Measurements from ENCODE around the gene LHX1.

LHX1 gene

GRCh38 chr17:36923814-36924221, 13.5 kb upstream of the LHX1 start:
- ChIA-PET CTCF (interaction anchor here (0.6 to 1.2 kb wide), 2 partner anchors 91 to 266 kb away, joined by 4 read pairs; no protein-coding TSS in a partner anchor), POLR2A (interaction anchor here (1.3 to 1.6 kb wide), 2 partner anchors 79 to 331 kb away, joined by 3 read pairs; no protein-coding TSS in a partner anchor)
- DNase-seq (ENCODE audit: extremely low spot score) = no peak
- TF ChIP-seq SP1 (IDR thresholded peaks at IDR 0.05) (no peak), LEF1 (IDR thresholded peaks at IDR 0.05; ENCODE audit: borderline replicate concordance) (no peak), FOXA1 (IDR thresholded peaks at IDR 0.05) (no peak), FOXM1 (IDR thresholded peaks at IDR 0.05; ENCODE audit: borderline replicate concordance) (no peak), CTBP1 (IDR thresholded peaks at IDR 0.05; ENCODE audit: borderline replicate concordance) (no peak), FOXK2 (IDR thresholded peaks at IDR 0.05) (no peak), NFRKB (IDR thresholded peaks at IDR 0.05) (no peak), HDGF (IDR thresholded peaks at IDR 0.05; ENCODE audit: borderline replicate concordance) (no peak), ARNT (IDR thresholded peaks at IDR 0.05) (no peak), TARDBP (IDR thresholded peaks at IDR 0.05) (no peak), ELF4 (IDR thresholded peaks at IDR 0.05) (no peak), SUZ12 (IDR thresholded peaks at IDR 0.05) (no peak), BHLHE40 (IDR thresholded peaks at IDR 0.05; ENCODE audit: borderline replicate concordance) (no peak)
- TF ChIP-seq, protein P1, sequence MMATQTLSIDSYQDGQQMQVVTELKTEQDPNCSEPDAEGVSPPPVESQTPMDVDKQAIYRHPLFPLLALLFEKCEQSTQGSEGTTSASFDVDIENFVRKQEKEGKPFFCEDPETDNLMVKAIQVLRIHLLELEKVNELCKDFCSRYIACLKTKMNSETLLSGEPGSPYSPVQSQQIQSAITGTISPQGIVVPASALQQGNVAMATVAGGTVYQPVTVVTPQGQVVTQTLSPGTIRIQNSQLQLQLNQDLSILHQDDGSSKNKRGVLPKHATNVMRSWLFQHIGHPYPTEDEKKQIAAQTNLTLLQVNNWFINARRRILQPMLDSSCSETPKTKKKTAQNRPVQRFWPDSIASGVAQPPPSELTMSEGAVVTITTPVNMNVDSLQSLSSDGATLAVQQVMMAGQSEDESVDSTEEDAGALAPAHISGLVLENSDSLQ (IDR thresholded peaks at IDR 0.05) = no peak

DNA sequence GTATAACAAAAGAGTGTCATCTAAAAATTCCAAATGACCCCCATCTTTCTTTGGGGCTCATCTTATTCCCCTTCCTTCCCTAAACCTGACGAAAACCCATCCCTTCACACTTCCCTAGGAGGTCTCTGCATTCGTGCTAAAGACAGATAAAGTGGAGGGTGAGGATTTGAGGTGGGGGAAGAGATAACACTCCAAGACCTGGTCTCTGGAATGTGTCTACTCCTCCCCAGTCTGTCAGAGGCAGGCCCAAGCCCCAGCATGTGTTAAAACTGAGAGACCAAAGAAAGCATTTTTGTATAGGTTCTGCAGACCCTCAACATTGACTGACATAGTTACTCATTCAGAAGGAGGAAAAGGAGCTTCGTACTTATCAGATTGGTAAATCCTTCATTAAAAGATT, 11.0 kb upstream of the LHX1 start:
- CTCF ChIA-PET = no interaction called here

DNA sequence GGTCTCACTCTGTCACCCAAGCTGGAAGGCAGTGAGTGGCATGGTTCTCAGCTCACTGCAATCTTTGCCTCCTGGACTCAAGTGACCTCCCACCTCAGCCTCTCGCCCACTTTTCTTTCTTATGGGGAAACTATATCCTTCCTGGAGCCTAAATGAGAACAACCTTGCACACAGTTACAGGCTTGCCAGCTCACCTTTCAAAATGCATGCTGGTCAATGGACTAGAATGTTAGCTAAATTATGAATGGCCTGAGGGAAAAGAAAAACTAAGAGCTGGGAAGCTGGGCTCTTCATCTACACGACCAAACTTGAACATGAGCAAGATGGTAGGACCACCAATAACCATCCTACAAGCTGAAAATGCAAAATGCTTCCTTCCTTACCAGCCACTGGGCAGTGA, 10.6 kb upstream of the LHX1 start:
- CTCF ChIA-PET = no interaction called here
- POLR2A ChIA-PET = interaction anchor here (1.3 kb wide), 1 partner anchor 10 kb away, joined by 7 read pairs; the partner anchor contains the start of gene LHX1
- no peak for TF ChIP-seq CTBP1 (IDR thresholded peaks at IDR 0.05; ENCODE audit: borderline replicate concordance)
- no peak for TF ChIP-seq BHLHE40 (IDR thresholded peaks at IDR 0.05; ENCODE audit: borderline replicate concordance)
- TF ChIP-seq FOXA1 (IDR thresholded peaks at IDR 0.05) = no peak
- TF ChIP-seq L3MBTL2 (conservative IDR thresholded peaks at IDR 0.05) = no peak
- no peak for TF ChIP-seq ELF4 (IDR thresholded peaks at IDR 0.05)
- TF ChIP-seq SP1 (IDR thresholded peaks at IDR 0.05) = no peak
- TF ChIP-seq, protein P1 (IDR thresholded peaks at IDR 0.05) = no peak
- no peak for TF ChIP-seq FOXM1 (IDR thresholded peaks at IDR 0.05; ENCODE audit: borderline replicate concordance)
- no peak for TF ChIP-seq ZNF384 (IDR thresholded peaks at IDR 0.05)
- no peak for TF ChIP-seq FOXK2 (IDR thresholded peaks at IDR 0.05)
- no peak for TF ChIP-seq HDGF (IDR thresholded peaks at IDR 0.05; ENCODE audit: borderline replicate concordance)
- no peak for TF ChIP-seq TARDBP (IDR thresholded peaks at IDR 0.05)
- no peak for TF ChIP-seq LEF1 (IDR thresholded peaks at IDR 0.05; ENCODE audit: borderline replicate concordance)
- DNase-seq (ENCODE audit: extremely low spot score) = no peak

More for the DNA sequence above, 11.0 kb upstream of the LHX1 start:
- no peak for TF ChIP-seq FOXM1 (IDR thresholded peaks at IDR 0.05; ENCODE audit: borderline replicate concordance)
- TF ChIP-seq TARDBP (IDR thresholded peaks at IDR 0.05) = no peak
- TF ChIP-seq ZNF384 (IDR thresholded peaks at IDR 0.05) = no peak
- no peak for TF ChIP-seq ELF4 (IDR thresholded peaks at IDR 0.05)
- no peak for TF ChIP-seq SUZ12 (IDR thresholded peaks at IDR 0.05)
- TF ChIP-seq LEF1 (IDR thresholded peaks at IDR 0.05; ENCODE audit: borderline replicate concordance) = no peak
- TF ChIP-seq SP1 (IDR thresholded peaks at IDR 0.05) = no peak
- TF ChIP-seq CTBP1 (IDR thresholded peaks at IDR 0.05; ENCODE audit: borderline replicate concordance) = no peak
- no peak for TF ChIP-seq FOXK2 (IDR thresholded peaks at IDR 0.05)
- no peak for TF ChIP-seq FOXA1 (IDR thresholded peaks at IDR 0.05)
- no peak for TF ChIP-seq ARNT (IDR thresholded peaks at IDR 0.05)
- TF ChIP-seq L3MBTL2 (conservative IDR thresholded peaks at IDR 0.05) = no peak
- TF ChIP-seq BHLHE40 (IDR thresholded peaks at IDR 0.05; ENCODE audit: borderline replicate concordance) = no peak
- TF ChIP-seq NFRKB (IDR thresholded peaks at IDR 0.05) = no peak
- TF ChIP-seq, protein P1 (IDR thresholded peaks at IDR 0.05) = no peak
- TF ChIP-seq HDGF (IDR thresholded peaks at IDR 0.05; ENCODE audit: borderline replicate concordance) = no peak
- no peak for DNase-seq (ENCODE audit: extremely low spot score)
- POLR2A ChIA-PET = interaction anchor here (1.3 kb wide), 1 partner anchor 10 kb away, joined by 7 read pairs; the partner anchor contains the start of gene LHX1

DNA sequence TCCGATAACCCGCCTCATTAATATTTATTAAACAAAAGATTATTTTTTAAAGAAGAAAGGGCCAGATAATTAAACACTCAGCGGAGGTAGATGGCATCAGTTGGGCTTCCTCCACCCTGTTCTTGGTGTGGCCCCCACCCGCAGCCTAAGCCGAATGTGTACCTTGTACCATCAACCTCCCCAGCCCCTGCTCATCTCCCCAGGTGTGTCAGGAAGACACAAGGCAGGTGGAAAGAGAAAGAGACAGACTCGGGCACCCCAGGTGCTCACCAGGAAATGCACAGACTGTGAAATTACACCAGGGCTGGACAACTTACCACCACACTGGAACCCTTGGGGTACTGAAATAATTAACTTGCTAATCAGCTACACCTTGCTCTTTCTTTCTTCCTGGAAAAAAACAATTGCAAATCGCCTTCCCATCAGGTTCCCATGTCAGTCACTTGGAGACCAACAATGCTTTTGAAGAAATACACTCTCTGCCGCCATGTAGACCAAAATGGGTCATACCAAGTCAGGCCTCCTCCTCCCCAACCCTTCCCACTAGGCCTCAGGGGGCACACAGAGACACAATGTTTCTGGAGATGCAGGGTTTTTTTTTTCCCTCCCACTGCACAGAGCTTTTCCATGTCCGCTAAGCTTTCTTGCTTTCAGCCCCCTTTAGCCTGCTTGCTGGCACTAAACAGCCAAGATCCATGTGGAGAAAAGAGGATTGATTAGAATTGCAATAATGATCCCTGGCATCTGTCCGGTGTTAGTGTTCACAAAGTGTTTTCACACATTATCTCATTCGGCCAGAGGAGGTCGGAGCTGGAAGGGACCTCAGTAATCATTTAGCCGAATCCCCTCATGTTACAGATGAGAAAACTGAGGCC, 8.6 kb upstream of the LHX1 start:
- POLR2A ChIA-PET = interaction anchor here (1.4 kb wide), 1 partner anchor 286 kb away, joined by 3 read pairs; no protein-coding TSS in a partner anchor
- TF ChIP-seq HDGF (IDR thresholded peaks at IDR 0.05; ENCODE audit: borderline replicate concordance) (no peak), FOXM1 (IDR thresholded peaks at IDR 0.05; ENCODE audit: borderline replicate concordance) (no peak), ZNF384 (IDR thresholded peaks at IDR 0.05) (no peak), FOXK2 (IDR thresholded peaks at IDR 0.05) (no peak), L3MBTL2 (conservative IDR thresholded peaks at IDR 0.05) (no peak), LEF1 (IDR thresholded peaks at IDR 0.05; ENCODE audit: borderline replicate concordance) (no peak), ELF4 (IDR thresholded peaks at IDR 0.05) (no peak), FOXA1 (IDR thresholded peaks at IDR 0.05) (no peak), BHLHE40 (IDR thresholded peaks at IDR 0.05; ENCODE audit: borderline replicate concordance) (no peak)
- no peak for DNase-seq (ENCODE audit: extremely low spot score)
- CTCF ChIA-PET = no interaction called here

GRCh38 chr17:36929851-36930582, 7.3 kb upstream of the LHX1 start:
- ChIA-PET POLR2A (interaction anchor here (0.6 to 1.0 kb wide), 2 partner anchors 16 to 23 kb away, joined by 3 read pairs; no protein-coding TSS in a partner anchor), CTCF (no interaction called here)
- TF ChIP-seq L3MBTL2 (conservative IDR thresholded peaks at IDR 0.05) (no peak), NFRKB (IDR thresholded peaks at IDR 0.05) (no peak), ARNT (IDR thresholded peaks at IDR 0.05) (no peak), FOXM1 (IDR thresholded peaks at IDR 0.05; ENCODE audit: borderline replicate concordance) (no peak), ZNF384 (IDR thresholded peaks at IDR 0.05) (no peak), HDGF (IDR thresholded peaks at IDR 0.05; ENCODE audit: borderline replicate concordance) (no peak), CTBP1 (IDR thresholded peaks at IDR 0.05; ENCODE audit: borderline replicate concordance) (no peak), SUZ12 (IDR thresholded peaks at IDR 0.05) (no peak), LEF1 (IDR thresholded peaks at IDR 0.05; ENCODE audit: borderline replicate concordance) (no peak), TARDBP (IDR thresholded peaks at IDR 0.05) (no peak), SP1 (IDR thresholded peaks at IDR 0.05) (no peak), ELF4 (IDR thresholded peaks at IDR 0.05) (no peak), FOXK2 (IDR thresholded peaks at IDR 0.05) (no peak), BHLHE40 (IDR thresholded peaks at IDR 0.05; ENCODE audit: borderline replicate concordance) (no peak)
- no peak for DNase-seq (ENCODE audit: extremely low spot score)
